Cerebellar nuclear complex (tissue), 1 donor: ENCODE results near the gene BANP.

ENCODE experiments used
- DNase-seq, 2 experiments: peaks; one replicate each; lab custom pipeline; 2025; lab: John Stamatoyannopoulos, UW

The BANP gene

DNA sequence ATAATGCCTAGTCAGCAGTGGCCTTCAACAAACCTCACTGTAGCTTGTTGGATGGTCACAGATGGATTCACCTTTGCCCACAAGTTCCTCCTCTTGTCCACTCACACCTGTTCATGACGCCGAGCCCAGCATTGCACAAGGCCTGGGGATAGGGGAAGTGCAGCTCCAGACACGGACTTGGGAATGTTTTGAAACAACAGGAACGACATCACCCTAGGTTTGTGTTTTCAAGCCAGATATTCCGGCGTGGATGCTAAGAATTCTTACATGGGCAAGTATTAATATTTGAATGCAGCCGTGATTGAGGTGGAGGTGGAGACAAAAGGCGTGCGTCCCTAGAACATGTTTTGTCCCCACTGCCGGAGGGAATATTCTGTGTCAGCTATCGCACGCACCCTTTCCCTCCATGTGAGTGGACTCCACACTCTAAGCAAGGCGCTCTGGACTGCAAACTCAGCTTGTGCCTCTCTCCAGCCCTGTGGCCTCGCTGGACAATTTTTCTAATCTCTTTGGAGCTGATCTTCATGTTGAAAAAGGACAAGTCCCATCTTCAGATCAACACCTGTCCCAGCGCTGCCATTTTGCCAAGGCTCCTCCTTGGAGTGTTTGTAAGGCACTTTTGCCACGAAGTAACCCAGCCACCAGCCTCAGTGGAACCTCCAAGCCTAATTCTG is 2.0 kb upstream of the BANP start:
- DNase-seq, result no peak

DNA sequence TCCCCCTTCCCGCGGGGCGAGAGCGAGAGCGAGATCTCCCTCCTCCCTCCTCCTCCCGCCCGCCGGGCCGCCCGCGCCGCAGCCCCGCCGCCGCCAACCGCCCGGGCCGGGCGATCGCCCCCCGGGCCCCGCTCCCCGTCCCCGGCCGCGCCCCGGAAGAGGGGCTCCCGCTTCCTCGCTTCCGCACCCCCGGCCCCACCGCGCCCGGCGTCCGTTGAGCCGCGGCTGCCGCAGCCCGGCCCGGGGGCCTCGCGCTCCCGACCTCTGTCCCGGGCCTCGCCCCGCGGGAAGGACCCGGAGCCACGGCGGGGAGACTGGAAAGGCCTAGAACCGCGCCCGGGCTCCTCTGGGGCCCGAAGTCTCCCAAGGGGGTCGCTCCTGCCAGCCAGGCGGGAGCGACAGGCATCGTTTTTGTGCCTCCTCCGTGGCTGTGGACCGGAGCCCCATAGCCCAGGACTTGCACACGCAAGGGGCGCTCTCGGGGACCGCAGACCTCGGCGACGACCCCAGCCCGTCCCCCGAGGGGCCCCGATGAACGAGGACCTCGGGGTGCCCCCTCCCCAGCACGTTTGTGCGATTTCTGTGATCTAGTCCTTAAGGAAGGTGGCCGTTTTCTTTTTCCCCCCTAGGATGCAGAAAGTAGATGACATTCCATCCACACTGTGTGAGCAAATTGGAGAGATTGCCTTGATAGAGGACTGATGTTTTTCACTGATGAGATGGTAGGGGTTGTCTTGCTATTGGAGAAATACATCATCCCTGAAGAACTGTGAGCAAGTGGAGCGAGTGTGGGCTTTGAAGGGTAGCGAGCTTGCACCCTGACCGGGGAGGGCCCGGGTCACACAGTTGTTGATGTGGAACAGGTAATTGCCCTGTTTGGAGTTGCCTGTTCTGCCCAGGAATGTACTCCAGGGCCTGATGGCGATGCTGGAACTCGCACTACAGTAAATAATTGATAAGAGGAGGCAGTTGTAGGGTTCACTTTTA is 611 bp downstream of the BANP start:
- DNase-seq, result no peak

DNA sequence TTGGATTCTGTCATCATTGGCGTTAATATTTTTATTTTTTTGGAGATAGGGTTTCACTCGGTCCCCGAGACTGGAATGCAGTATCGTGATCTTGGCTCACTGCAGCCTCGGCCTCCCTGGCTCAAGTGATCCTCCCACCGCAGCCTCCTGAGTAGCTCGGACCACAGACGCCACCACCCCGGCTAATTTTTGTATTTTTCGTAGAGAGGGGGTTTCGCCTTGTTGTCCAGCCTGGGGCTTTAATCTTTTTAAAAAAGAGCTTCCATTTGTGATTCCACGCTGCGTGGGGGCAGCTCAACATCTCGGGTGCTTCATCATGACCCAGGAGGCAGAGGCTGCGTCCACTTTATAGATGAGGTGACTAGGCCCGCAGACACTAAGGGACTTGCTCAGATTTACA is 1.5 kb downstream of the BANP start:
- DNase-seq, result no peak

DNA sequence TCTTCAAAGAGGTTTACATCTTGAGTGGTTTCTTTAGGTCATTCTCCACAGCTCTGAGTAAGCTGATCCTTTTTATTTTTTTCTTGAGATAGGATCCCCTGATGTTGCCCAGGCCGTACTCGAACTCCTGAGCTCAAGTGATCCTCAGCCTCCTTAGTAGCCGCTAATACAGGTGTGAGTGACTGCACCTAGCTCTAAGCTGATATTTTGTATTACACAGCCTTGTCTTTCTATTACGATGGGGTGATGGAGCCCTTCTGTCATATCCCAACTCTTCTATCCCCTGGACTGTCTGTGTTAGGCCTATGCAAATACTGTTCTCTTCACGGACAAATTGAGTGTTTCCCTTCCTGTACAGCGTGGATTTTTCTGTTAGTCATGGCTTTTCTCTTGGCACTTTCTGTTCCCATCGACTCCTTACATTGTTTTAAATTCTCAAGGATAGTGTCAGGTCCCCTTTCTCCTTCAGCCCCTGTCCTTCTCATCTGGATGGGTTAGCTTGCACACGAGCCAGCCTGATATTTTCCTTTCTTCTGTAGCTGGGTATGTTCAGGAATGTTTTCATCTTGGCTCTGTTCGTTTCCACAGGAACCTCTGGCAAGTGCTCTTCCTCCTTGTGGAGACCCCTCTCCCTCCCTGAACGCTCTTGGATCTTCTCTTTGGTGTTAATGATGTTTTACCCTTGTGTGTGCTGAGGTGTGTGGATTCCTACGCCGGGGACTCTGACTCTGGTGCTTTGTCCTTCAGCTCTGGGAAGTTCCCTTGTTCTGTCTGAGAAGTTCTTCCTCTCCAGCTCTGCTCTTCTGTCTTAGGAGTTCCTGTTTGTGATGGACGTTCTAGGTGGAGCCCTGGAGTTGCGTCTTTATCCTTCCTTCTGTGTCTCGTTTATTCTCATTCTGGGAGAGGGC is 2.3 kb downstream of the BANP start:
- DNase-seq, result no peak

DNA sequence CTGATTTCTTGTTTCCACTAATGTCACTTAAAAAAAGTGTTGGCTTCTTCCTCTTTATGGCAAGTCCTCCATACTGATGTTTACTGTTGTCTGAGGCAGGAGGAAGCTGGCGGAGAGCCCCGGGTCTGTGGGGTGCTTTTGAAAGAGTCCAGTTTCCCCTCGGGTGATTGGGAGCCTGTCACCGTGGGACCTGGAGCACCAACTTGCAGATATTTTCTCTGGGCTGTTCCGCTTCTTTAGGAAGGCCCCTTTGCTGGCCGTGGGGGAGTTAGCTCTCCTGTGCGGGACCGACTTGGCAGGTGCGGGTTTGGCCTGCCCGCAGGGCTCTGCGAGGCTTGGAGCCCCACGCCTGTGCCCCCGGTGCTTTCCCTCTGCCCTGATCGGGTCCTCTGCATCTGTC is 3.1 kb downstream of the BANP start:
- no peak for DNase-seq

DNA sequence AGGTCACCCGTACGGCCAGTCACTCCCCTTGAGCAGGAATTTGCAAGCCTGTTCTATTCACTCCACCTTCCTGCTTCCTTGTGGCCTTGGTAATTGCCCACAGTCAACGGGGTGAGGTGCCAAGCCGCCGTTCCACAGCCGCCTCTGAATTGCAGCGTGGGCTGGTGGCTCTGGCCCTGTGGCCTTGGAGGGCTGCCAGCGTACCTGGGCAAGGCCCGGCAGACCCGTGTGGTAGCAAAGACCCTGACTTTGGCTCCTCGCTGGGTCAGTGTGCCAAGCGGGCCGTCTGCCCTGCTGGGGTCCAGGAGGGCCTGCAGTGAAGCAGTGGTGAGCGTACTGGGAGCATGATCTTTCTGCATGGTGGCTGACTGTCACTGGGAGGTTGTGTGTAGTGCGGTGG is 3.6 kb downstream of the BANP start:
- DNase-seq, result no peak

DNA sequence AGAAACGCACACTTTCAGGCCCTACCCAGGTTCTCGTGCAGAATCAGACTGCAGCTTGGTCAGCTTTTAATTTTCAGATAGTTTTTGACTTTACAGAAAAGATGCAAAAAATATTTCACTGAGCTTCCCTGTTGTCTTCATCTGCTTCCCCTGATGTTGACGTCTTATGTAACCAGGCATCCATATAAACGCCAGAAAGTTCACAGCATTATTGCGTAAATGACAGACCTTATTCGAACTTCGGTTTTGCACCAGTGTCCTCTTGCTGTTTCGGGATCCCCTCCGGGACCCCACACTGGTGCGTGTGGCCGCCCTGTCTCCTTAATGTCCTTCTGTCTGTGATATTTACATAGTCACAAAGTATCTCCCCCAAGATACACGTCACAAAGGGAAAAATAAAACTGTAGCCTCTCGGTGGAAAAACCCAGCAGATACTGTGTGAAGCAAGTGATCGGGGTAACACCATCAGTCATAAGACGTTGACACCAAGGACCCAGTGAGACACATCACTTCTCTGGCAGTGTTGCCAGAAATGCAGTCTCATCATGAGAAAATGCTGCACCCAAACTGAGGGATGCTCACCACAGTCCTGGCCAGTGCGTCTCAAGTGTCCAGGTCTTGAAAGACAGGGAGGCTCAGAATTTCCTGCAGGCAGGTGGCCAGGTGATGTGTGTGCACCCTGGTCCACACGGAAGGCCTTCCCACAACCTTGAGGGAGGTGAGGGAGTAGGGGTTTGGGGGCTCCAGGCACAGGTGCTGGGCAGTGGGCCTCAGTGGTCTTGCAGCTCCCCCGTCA is 4.3 kb downstream of the BANP start:
- no peak for DNase-seq

DNA sequence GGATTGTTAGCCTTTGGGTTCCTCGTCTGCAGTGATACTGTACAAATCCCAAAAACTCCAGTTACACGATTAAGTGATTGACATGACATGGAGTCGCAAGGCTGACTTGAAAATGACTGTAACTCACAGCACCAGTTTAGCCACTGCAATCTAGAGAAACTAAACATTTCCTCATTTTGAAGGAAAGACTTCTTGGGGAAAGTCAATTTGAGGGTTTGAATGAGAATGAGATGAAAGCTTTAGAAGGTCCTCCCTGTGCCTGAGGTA is 4.8 kb downstream of the BANP start:
- no peak for DNase-seq

DNA sequence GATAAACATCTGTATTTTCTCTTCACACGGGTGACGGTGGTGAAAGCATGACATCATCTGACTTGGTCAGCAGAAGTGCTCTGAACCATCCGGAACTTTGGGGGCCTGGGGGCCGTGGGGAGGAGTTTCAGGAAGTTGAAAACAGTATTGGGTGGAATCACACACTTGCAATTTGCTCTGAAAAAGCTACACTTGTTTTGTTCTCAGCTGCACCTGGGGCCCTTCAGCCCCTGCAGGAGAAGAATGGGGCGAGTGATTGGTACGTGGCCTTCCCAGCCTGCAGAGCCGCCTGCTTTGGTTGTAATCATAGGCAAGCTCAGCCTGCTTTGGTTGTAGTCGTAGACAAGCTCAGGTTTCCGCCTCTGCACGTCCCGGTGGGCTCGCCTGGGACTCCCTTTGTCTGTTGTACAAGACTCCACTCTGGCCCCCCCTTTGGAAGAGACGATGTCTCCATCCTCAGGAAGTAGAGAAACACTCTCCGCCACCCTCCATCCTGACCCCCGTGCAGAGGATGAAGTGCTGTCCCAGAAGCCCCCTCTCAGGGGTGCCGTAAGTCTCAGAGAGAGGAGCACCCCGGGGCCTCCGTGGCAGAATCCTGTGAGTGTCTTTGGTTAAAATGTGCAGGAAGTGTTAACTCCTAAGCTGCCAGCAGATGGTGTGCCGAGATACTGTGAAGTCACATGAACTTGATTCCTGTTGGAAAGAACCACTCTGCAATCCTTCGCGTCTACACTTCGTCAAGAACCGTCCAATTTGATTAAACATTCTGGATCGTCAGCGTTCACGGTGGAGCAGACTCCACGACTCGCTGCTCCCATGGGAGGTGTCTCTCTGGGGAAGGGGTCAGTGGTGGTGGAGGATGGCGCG is 5.4 kb downstream of the BANP start:
- no peak for DNase-seq

DNA sequence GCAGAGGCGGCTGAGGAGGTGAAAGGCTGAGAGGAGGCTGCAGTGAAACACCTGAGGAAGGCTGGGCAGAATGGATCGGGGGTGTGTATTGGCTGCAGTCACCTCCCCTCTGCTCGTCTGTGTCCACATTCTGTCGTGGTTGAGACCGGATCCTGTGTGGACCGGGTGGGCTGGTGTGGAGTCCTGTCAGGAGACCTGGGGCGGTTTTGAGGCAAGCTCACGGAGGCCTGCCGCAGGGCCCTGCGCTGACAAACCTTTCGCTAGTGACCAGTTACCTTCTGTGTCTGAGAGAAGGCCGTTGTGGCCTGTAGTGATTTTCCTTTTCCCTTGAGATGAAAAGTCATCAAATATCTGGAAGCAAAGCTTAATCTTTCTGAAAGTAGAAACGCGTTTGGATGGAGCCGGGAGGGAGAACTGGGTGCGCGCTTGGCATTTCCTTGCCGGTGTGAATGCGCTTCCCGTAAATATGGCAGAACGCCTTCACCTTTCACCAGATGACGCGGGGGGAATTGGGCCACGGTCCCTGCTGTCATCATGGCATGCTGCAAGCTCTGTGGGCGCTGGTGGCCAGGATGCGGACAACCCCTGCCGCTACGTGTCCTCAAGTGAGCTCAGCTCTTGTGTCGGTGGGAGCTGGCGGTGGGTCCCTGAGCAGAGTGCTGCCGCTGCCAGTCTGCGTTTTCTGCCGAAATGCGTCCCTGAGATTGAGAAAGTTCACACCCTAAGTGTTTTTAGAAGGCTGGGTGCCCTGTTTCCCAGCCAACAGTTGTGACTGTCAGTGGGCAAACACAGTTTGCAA is 6.3 kb downstream of the BANP start:
- no peak for DNase-seq

DNA sequence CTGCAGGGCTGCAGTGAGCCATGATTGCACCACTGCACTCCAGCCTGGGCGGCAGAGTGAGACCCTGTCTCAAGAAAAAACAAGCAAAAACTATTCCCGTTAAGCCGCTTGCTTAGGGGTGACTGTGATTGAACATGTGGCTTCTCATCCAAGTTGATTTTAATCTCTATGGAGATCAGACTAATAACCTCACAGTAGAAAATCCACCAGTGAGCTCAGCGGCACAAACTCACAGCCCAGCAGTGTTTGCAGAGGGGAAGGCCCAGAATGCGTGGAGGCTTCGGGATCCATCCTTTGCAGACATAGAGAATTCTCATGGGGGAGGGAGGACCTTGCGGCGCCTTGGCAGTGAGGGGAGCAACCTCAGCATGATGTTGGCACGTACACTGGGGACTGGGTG is 7.4 kb downstream of the BANP start:
- DNase-seq, result no peak

DNA sequence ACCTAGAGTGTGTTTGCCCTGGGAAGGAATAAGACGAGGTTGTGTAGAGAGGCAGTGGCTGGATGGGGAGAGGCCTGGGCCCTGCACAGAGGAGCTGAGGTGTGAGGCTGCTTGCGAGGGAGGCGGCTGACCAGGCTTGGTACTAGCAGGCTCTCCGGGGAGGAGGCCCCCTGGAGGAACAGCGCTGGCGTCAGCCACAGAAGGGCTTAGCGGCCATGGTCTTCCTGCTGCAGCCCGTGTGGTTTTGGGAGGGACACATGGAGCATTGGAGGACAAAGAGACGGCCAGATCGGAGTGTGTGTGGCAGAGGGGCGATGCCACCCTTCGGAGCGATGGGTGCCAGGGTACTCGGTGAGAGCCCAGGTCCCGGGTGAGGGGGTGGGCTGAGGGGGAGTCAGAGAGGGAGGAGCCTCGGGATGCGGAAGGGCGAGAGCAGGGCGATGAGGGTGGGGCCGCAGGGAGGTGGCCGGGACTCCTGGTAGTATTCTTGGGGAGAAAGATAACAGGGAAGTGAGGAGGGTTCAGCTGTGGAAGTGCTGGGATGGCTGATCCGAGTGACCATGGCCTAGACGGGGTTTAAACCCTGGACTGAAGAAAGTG is 8.3 kb downstream of the BANP start:
- no peak for DNase-seq

DNA sequence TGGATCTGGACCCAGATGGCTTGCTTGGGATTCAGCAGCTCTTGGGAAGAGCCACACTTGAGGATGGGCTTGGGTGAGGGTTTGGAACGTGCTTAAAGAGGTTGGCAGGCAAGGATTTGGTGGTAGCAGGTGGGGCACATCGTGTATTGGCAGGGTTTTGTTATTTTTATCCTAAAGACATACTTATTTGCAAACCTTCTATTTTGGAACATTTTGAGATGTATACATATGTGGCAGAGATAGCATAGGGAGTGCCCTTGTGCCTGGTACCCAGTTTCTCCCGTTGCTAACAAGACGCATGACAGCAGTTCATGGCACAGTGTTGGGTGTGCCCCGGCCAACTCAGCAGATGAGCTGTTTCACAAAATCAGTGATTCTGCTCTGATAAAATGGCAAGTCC is 9.1 kb downstream of the BANP start:
- DNase-seq, result no peak

DNA sequence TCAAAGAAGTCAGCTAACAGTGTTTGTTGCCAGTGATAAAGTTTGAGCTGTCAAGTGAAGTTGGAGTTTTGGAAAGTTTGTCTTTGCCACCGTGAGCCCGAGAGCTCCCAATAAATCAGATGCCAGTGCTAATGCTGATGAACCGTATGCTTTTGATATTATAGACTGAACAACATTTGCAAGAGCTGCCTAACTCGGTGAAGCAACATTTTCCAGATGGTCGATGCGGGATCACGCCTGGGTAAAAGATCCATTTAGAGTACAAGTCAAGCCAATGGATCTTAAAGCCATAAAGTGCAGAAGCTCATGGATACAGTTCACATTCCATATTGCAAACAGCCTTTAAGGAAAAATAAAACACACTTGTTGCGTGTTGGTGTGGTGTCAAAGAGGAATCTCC is 9.6 kb downstream of the BANP start:
- DNase-seq, result no peak

DNA sequence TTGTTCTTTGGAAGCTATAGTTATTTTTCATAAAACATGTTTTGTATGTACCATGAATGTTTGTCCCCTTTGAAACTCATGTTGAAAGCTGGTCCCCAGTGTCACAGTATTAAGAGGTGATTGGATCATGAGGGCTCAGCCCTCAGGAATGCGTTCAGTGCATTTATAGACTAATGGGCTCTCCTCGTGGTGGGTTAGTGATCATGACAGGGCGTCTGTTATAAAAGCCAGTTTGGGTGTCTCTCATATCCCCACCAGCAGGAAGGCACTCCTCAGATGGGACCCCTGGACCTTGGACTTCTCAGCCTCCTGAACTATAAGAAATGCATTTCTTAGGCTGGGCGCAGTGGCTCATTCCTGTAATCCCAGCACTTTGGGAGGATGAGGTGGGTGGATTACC is 10.4 kb downstream of the BANP start:
- DNase-seq, result no peak

DNA sequence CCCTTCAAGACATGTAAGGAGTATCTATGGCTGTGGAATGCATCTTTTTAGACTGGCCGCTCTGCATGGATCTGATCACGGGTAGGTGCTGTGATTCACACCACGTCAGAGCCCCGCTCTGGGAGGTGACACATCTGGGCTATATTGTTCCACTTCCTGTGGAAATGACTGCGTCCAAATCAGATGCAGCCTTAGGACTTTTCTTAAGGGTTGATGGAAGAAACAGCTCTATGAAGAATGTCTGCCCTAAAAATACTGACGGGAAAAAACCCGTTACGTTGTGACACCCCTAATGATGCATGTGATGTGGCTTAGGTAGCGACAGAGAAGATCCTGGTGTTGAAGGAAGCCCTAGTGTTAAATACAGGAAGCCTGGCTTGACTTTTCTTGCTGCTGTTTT is 12.2 kb downstream of the BANP start:
- no peak for DNase-seq

DNA sequence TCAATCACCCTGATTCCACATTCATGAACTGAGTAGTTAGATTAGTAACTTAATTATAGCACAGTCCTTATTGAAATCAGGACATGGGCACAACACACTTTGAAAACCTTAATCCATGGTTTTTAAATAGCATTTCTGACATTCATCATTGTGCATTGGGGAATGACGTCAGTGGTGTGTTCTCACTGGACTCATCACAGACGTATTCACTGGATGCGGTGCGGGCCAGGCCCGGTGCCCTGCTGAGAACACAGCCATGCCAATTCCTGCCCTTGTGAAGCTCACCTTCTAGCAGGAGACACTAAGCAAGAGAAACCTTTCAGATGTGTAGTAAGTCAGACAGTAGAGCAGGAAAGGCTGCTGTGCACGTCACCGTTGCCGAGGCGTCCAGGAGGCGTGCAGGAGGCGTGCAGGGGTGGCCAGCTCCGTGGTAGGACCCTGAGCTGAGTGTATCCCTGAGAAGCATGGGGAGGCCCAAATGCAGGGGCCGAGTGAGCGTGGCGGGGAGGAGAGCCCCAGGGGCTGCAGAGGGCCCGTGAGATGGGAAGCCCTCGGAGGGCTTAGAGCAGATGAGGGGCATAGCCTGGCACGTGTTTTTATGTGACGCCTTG is 12.9 kb downstream of the BANP start:
- no peak for DNase-seq

DNA sequence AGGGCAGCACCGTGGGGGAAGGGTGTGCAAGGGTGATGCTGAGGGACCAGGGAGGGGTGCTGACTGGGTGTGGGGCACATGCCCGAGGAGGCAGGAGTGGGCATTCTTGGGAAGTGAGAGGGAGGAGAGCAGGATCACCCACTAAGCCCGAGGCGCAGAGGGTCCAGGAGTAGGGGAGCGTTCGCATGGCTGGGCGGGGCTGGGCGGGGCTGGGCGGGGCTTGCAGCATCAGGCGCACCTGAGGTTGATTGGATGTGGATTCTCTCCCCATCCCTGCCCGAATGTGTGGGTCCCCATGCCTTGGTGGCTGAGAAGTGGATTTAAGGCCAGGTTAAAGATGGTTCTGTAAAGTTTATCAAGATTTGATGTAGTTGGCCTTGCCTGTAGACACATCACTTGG is 14.2 kb downstream of the BANP start:
- no peak for DNase-seq

DNA sequence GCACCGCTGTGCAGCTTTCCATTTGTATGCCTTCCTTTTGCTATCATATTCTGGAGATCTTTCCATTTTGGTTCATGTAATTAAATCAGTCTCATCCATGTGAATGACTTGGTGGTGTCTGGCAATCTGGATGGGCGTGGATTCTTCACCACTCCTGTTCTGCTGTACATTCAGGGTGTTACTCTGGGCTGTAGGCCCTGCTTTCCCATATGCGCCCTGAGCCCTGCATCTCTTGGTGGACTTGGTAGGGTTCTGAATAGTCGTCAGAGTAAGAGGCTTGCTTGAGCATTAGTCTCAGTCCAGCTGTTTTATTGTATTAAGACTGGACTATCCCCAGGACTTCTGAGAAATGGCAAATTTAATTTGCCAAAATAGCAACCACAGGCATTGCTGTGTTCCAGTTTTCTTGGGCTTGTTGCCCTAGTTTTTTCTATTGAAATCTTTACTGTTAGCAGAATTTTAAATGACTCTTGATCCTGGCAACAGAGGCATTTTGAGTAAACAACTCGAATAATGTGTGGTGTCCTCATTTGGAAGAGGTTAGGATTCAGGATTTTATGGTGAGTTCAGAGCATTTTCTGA is 14.9 kb downstream of the BANP start:
- no peak for DNase-seq
